OCI-LY1 (cell line): Measurements from ENCODE around the gene ACTA1.
"Not testable (repeated sequence)": the region's sequence is repeated elsewhere in the genome, so short reads cannot be mapped to it uniquely, and the experiment has no call there.

Source experiments
- CTCF ChIP-seq: fragments of 200-600 bp; sonication (generic), shearing (Covaris generic); IDR thresholded peaks from 2 replicates; pipeline ENCODE4 v1.5.1; 2017; ENCODE audit warnings: mild to moderate bottlenecking, antibody characterized with exemption, low read length, moderate library complexity, mixed read lengths
- EZH2 ChIP-seq: fragments of 200-600 bp; sonication (generic), shearing (Covaris generic); IDR thresholded peaks from 2 replicates; pipeline ENCODE4 v1.8.0; 2017; ENCODE audit warnings: borderline replicate concordance, mixed run types, mild to moderate bottlenecking, antibody characterized with exemption, low read length, moderate library complexity, mixed read lengths

GRCh38 chr1:229402329-229402728 is 31.6 kb downstream of the ACTA1 start:
- not testable (repeated sequence) for TF ChIP-seq EZH2, CTCF
